Neural progenitor cell (in vitro differentiated cells): ENCODE measurements around the gene HPGDS. TPM values are rescaled to one million over a fixed set of nuclear protein-coding genes. Genes with fewer than 3 reads are reported as not detected.

Source experiments
- DNase-seq: peaks from one replicate; pipeline ENCODE4 v3.0.0-alpha.2; 2016; ENCODE audit warnings: low spot score
- H2AFZ ChIP-seq: fragments of 200-600 bp; sonication (generic); replicated peaks from 2 replicates; pipeline ENCODE4 v1.6.1; 2016; ENCODE audit warnings: antibody characterized with exemption
- H3F3A ChIP-seq: fragments of 200-600 bp; sonication (generic); 2 replicates; pipeline ENCODE4 v1.6.1; 2016; ENCODE audit warnings: antibody characterized with exemption, low read depth
- H3K27ac ChIP-seq: fragments of 200-600 bp; sonication (generic); 2 replicates; pipeline ENCODE4 v1.5.1; 2016; ENCODE audit warnings: mild to moderate bottlenecking
- H3K27me3 ChIP-seq: fragments of 200-600 bp; sonication (generic); 2 replicates; pipeline ENCODE4 v1.6.1; 2016; ENCODE audit warnings: mild to moderate bottlenecking, moderate library complexity
- H3K36me3 ChIP-seq: fragments of 200-600 bp; sonication (generic); 2 replicates; pipeline ENCODE4 v1.5.1; 2016
- H3K4me1 ChIP-seq: fragments of 200-600 bp; sonication (generic); 2 replicates; pipeline ENCODE4 v1.6.1; 2016; ENCODE audit warnings: mixed run types
- H3K4me2 ChIP-seq: fragments of 200-600 bp; sonication (generic); 2 replicates; pipeline ENCODE4 v1.6.1; 2016
- H3K4me3 ChIP-seq: fragments of 200-600 bp; sonication (generic); 2 replicates; pipeline ENCODE4 v1.5.1; 2016
- H3K79me2 ChIP-seq: fragments of 200-600 bp; sonication (generic); 2 replicates; pipeline ENCODE4 v1.6.1; 2016; ENCODE audit warnings: low read depth
- H3K9ac ChIP-seq: fragments of 200-600 bp; sonication (generic); 2 replicates; pipeline ENCODE4 v1.6.1; 2016
- H3K9me3 ChIP-seq: fragments of 200-600 bp; sonication (generic); 2 replicates; pipeline ENCODE4 v1.5.1; 2016; ENCODE audit warnings: low read depth
- H4K20me1 ChIP-seq: fragments of 200-600 bp; sonication (generic); 2 replicates; pipeline ENCODE4 v1.6.1; 2016; ENCODE audit warnings: low read depth
- H3K27ac Mint-ChIP-seq: 3 replicates; pipeline ENCODE4 v1.8.0; 2021; ENCODE audit warnings: mixed read lengths
- H3K27me3 Mint-ChIP-seq: 2 replicates; pipeline ENCODE4 v1.8.0; 2022; ENCODE audit warnings: low read depth, mild to moderate bottlenecking, inconsistent platforms, moderate library complexity, mixed read lengths; ENCODE audit not compliant: insufficient read depth
- H3K36me3 Mint-ChIP-seq: 3 replicates; pipeline ENCODE4 v1.8.0; 2021; ENCODE audit warnings: mixed read lengths
- H3K4me1 Mint-ChIP-seq: 3 replicates; pipeline ENCODE4 v1.8.0; 2021; ENCODE audit warnings: mixed read lengths
- H3K4me3 Mint-ChIP-seq: 3 replicates; pipeline ENCODE4 v1.8.0; 2021; ENCODE audit warnings: mild to moderate bottlenecking, moderate library complexity, mixed read lengths
- H3K9me3 Mint-ChIP-seq: 3 replicates; pipeline ENCODE4 v1.8.0; 2020; ENCODE audit warnings: mixed read lengths
- CTCF ChIP-seq: fragments of 200-600 bp; sonication (generic); IDR thresholded peaks from 2 replicates; pipeline ENCODE4 v1.5.1; 2017; ENCODE audit warnings: antibody characterized with exemption, mild to moderate bottlenecking
- EZH2 ChIP-seq: fragments of 200-600 bp; sonication (generic); IDR thresholded peaks from 2 replicates; pipeline ENCODE4 v1.6.1; 2017; ENCODE audit warnings: antibody characterized with exemption, mild to moderate bottlenecking, moderate library complexity
- EZH2phosphoT487 ChIP-seq: fragments of 200-600 bp; sonication (generic); IDR thresholded peaks from 2 replicates; pipeline ENCODE4 v1.6.1; 2017; ENCODE audit warnings: antibody characterized with exemption
- total RNA-seq: library from RNA; depleted of rRNA; stranded (reverse); fragments of >200 nt; gene quantifications from 2 replicates; pipeline ENCODE4 v1.2.3, GENCODE V29; 2015; ENCODE audit warnings: low replicate concordance

HPGDS gene
- total RNA-seq, 1 donor from 2014 or later, result not detected

GRCh38 chr4:94350095-94350494 lies 7.5 kb upstream of the HPGDS start:
- Histone ChIP-seq H3K9me3 (no peaks in the 10 kb centered on the region), H3K79me2 (no peaks in the 10 kb centered on the region), H4K20me1 (no peaks in the 10 kb centered on the region), H3F3A (no peaks in the 10 kb centered on the region), H2AFZ (no peak overlapping the region), H3K36me3 (no peaks in the 10 kb centered on the region), H3K4me1 (no peaks in the 10 kb centered on the region), H3K27me3 (no peaks in the 10 kb centered on the region), H3K9ac (no peak overlapping the region), H3K4me3 (no peak overlapping the region), H3K27ac (no peak overlapping the region), H3K4me2 (no peak overlapping the region)
- Mint-ChIP-seq H3K27me3 (no peaks in the 10 kb centered on the region), H3K9me3 (peaks cover 2% of the 10 kb centered on the region), H3K4me1 (peaks cover 10% of the 10 kb centered on the region), H3K27ac (no peak overlapping the region), H3K36me3 (no peaks in the 10 kb centered on the region), H3K4me3 (no peak overlapping the region)
- TF ChIP-seq CTCF (no peak), EZH2 (no peak), EZH2phosphoT487 (no peak)
- DNase-seq, result no peak

GRCh38 chr4:94349193-94349592 lies 6.6 kb upstream of the HPGDS start:
- Mint-ChIP-seq H3K36me3 (no peaks in the 10 kb centered on the region), H3K9me3 (peaks cover 2% of the 10 kb centered on the region), H3K4me1 (peaks cover 10% of the 10 kb centered on the region), H3K27me3 (no peaks in the 10 kb centered on the region), H3K4me3 (no peak overlapping the region), H3K27ac (no peak overlapping the region)
- no peaks in the 10 kb centered on the region for H3K4me1 ChIP-seq
- H3K36me3 ChIP-seq, result no peaks in the 10 kb centered on the region
- no peak for DNase-seq
- H3K4me2 ChIP-seq, result no peak overlapping the region
- H3K4me3 ChIP-seq, result no peak overlapping the region
- no peaks in the 10 kb centered on the region for H3K27me3 ChIP-seq
- no peak overlapping the region for H2AFZ ChIP-seq
- no peaks in the 10 kb centered on the region for H3K9me3 ChIP-seq
- TF ChIP-seq EZH2phosphoT487 (no peak), CTCF (no peak), EZH2 (no peak)
- no peaks in the 10 kb centered on the region for H4K20me1 ChIP-seq
- H3F3A ChIP-seq, result no peaks in the 10 kb centered on the region
- no peak overlapping the region for H3K27ac ChIP-seq
- H3K9ac ChIP-seq, result no peak overlapping the region
- no peaks in the 10 kb centered on the region for H3K79me2 ChIP-seq

GRCh38 chr4:94348666-94349065 lies 6.0 kb upstream of the HPGDS start:
- TF ChIP-seq CTCF (no peak), EZH2phosphoT487 (no peak), EZH2 (no peak)
- no peaks in the 10 kb centered on the region for H3K27me3 Mint-ChIP-seq

More at GRCh38 chr4:94348666-94349065, 6.0 kb upstream of the HPGDS start:
- Mint-ChIP-seq H3K36me3 (no peaks in the 10 kb centered on the region), H3K9me3 (peaks cover 2% of the 10 kb centered on the region), H3K4me3 (no peak overlapping the region), H3K4me1 (peaks cover 10% of the 10 kb centered on the region), H3K27ac (no peak overlapping the region)
- Histone ChIP-seq H4K20me1 (no peaks in the 10 kb centered on the region), H3K4me3 (no peak overlapping the region), H2AFZ (no peak overlapping the region), H3K4me2 (no peak overlapping the region), H3F3A (no peaks in the 10 kb centered on the region), H3K9me3 (no peaks in the 10 kb centered on the region), H3K9ac (no peak overlapping the region), H3K79me2 (no peaks in the 10 kb centered on the region), H3K27ac (no peak overlapping the region), H3K4me1 (no peaks in the 10 kb centered on the region), H3K27me3 (no peaks in the 10 kb centered on the region), H3K36me3 (no peaks in the 10 kb centered on the region)
- no peak for DNase-seq
